DMS114 treated with DMSO at 0.1 percent for 48 hours (cell line): Measurements from ENCODE around the gene RAB5B.

ENCODE experiments used
- DNase-seq: peaks from one replicate; lab custom pipeline; 2025; ENCODE audit not compliant: unreplicated experiment; lab: John Stamatoyannopoulos, UW

The RAB5B gene

GRCh38 chr12:55973599-55974307, at the start of gene RAB5B:
Gene RAB5B, plus strand, starts transcription at chr12:55974078. Its CDS starts 12,883 bp downstream, at chr12:55986961.
- peak; percentile 100 for DNase-seq

DNA sequence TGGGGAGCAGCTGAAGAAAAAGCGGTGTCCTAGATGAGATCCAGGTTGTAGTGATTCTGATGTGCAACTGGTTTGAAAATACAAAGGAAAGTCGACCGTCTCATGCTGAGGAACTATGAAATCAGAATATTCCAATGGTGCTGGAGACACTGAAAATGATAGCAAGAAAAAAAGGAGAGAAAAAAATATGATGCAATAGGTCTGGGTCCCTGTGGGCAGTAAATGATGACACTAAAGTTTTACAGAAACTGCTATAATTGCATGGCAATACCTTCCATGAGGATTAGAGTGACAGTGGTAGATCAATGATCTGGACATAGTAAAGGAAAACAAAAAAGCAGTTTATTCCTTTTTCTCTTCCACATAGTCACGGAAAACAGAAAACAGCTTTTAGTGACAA, 48.5 kb upstream of the RAB5B start:
- DNase-seq, result no peak

DNA sequence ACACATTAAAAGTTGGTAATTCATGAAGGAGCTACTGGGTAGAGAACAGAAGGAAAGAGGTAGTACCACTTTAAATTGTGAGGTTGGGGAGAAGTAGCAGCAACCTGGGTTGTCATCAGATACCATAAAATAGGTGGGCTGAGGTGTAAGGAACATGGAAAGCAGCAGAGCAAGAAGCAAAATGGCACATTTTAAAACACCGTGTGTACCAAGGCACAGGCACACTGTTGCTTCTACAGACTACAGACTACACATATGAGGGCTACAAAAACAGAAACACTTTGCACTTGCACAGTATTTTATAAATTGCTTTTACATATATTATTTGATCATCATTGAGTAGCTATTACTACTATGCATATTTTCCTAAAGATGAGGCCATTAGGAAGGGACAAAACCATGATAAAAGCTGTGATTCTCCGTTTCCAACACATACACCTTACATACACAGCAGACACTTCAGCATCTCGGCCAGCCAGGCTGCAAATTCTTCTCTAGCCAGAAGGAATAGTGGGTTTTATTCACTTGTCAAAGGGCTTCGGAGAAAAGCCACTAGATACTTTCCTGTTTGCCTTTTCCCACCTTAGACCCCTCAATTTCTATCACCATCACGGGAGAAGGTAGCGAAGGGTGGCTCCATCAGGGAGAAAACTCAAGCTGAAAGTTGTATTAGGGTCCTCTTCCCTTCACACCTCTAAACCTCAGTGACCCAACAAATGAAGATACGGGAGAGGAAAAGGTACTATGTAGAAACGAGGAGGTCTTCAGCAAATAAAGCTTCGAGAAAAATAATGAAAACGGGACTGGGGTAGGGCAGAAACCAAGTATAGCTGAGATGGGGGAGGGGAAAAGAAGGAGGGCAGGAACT, 47.8 kb upstream of the RAB5B start:
- DNase-seq, result no peak

DNA sequence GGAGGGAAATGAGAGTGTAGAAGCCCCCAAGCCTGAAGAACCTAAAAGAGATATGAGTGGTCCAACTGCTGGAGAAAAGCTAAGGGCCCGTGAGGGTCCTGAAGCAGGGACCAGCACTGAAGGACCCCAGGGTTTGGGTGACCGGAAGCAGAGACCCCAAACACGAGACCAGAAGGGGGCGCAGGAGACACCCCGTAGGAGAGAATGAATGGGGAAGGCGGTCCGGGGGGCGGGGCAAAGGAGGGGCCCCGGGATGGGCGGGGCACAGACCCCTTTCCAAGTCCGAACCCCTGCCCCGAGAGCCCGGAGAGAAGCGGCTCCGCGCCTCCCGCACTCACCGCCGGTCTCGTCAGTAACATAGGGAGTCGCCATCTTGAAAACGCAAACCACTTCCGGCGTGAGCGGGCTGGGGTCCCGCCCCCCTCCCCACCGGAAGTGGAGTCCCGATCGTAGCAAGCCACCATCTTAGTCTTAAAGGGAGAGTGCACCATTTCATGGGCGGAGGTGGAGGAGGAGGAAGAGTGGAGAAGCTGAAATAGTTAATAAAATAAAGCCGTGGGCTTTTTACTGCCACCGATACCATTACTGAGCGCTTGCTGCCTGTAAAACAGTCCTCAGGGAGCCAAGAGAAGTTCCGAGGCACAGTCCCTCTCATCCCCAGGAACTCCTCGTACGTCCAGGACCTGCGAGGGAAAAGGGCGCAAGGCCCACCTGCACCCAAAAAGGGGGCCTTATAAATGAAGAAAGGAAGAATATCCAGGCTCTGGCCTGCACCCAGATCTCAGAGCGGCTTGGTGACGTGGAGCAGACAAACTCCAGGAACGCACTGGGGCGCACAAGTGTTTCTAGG, 46.9 kb upstream of the RAB5B start:
- DNase-seq, result peak; percentile 92

DNA sequence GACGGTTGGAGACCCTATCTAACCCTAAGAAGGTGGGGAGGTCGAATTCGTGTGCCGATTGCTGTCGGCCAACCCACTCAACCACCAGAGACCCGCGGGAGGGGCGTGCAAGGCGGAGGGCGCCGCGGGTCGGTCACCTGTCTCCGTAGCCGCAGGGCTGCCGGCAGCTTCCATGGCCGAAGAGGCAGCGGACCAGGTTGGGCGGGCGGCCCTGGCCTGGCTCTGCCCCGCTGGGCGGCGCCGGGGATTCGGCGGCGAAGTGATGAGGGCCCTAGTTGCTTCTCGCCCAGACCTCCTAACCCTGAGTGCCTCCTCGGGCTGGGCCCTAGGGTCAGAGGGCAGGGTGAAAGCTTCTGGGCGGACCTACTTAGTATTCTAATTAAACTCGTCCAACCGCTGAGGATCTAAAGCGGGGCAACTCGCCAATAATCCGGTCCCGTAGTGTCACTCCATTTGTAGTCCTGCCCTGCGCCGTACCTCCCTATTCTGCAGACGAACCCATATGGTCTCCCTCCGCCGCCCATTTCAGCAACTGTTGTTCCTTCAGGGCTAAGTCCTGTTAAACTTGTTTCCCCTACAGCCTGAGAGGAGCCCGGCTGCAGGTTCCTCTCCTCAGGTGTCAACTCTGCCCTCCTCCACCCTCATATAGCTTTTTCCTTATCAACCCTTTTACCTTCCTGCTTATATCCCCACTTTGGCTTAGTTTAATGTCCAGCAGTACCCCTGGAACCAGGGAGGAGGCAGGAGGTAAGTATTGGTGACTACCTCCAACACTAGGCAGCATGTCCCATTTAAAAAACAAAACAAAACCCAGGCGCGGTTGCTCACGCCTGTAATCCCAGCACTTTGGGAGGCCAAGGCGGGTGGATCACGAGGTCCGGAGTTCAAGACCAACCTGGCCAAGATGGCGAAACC, 46.0 kb upstream of the RAB5B start, which contains the start of gene PYM1:
PYM1 (minus strand) TSS at position 307 of the 915 bp plus-strand sequence; CDS start at position 174, 133 bp downstream.
- DNase-seq, result peak; percentile 38

- no peak for DNase-seq
Observed at GRCh38 chr12:55929306-55929791, 44.5 kb upstream of the RAB5B start.

DNA sequence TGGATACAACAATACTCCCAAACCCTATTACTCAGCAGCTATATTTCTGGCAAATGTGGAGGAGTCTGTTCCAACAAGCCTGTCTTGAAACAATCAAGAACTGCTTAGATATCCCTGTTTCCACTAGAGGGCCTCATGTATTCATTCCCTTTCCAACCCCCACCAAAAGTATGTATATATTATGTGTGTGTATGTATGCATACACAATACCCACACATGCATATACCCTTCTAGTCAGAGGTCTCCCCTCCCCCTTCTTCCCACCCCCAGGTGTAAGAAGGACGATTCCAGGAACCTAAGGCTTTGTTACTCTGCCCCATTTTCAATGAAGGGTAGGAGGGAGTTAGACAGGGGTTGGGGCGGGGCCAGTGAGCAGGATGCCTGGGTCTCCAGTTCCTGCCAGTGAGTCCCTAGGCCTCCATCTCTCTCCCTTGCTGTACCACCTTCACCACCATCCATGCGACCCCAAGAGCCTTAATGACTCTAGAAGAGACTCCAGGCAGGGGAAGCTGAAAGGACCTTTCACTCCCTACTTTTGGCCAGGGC, 43.0 kb upstream of the RAB5B start, which contains the start of gene DGKA:
DGKA (plus strand) TSS at position 392 of the 546 bp plus-strand sequence. CDS start 5,342 bp downstream, outside the sequence.
- DNase-seq, result peak; percentile 78

DNA sequence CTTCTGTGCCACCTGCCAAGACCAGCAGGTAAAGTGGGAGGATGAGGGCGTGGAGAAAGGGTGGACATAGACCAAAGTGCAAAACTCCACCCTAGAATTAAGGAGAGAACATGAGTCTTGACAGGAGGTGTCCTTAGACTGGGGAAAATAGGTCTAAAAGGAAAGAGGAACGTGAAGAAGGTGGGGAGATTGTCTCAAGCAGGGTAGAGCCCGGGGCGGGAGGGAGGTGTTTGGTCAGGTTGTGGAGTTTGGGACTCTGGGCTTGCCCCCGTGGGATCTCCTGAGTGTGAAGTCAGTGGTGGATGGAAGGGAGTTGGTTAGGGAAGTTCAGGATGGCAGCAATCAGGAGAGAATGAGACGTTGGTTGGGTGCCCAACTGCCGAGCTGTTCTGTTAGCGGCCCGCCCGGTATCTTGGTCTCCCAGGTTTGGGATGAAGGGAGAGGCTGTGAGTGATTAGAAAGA, 42.5 kb upstream of the RAB5B start:
- no peak for DNase-seq

DNA sequence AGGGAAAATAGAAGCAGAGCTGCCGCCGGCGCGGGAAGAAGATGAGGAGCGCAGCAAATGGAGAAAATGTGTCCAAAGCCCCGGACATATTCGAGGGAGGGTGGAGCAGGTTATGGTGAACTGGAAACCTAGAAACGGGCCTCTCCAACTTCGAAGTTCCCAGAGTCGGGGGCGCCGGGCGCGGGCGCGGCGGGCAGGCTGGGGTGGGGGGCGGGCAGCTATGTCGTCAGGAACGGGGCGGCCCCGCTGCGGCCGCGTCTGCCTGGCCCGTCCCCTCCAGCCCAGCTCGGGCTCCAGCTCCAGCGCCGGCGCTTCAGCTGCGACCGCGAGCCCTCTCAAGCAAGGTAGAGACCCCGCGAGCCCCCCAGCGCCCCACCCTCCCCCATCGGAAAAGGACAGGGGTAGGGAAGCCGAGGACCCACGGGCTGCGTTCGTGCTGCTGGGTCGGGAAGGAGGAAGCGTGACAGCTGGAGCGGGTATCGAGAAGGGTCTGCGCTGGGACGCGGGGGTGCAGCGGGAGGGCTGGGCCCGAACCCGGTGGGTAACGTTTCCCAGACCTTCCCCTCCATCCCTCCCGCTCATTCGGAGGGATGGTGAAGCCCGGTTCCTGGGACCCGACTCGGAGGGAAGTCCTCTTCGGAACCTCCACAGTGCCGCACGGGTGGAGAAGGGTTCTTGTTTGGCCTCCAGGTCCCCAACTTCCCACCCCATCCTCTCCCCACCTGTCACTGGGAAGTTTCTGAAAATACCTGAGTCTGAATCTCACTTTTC, 41.9 kb upstream of the RAB5B start:
- no peak for DNase-seq

- DNase-seq, result no peak
Observed at GRCh38 chr12:55932551-55932910, 41.3 kb upstream of the RAB5B start.

GRCh38 chr12:55933169-55933798, 40.6 kb upstream of the RAB5B start:
- no peak for DNase-seq

DNA sequence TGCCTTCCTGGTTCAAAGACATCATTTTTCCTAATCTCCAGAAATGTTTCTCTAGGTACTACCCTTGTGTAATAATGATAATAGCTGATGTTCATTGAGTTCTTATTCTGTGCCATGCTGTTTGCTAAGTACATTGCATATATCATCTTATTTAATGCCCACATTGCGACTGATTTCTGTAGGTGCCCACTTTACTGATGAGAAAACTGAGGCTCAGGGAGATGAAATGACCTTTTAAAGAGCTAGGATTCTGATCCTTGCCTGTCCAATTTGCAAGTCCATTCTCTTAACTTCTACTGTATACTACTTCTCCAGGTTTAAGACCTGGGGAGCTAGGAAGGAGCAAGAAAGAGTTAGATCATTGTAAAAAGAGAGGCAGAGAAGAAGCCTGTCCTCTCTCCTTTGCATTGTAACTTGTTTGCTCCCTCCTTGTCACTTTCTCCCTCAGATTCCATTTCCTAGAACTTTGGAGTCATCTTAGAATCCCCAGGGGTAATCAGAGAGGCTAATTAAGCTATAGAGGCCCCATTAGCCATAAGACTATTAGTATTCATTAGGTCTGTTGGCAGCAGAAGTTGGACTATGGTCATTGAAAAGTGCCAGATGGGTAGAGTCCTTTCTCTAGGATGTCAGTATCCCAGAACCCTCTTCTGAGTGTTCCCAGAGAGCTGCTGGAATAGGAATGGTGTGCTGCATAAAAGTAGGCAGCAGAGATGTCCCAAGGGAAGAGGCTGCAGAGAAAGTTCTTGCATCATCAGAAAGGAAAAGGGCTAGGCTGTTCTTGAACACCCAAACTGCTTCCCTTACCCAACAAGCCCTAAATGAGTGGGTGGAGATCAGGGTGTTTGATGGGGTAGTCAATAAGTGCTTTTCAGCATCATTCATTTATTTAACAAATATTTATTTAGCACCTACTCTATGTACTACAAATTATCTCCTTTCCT, 39.8 kb upstream of the RAB5B start:
- no peak for DNase-seq

- no peak for DNase-seq
Observed at GRCh38 chr12:55934773-55935172, 39.1 kb upstream of the RAB5B start.

- no peak for DNase-seq
Observed at GRCh38 chr12:55935738-55936151, 38.1 kb upstream of the RAB5B start.

DNA sequence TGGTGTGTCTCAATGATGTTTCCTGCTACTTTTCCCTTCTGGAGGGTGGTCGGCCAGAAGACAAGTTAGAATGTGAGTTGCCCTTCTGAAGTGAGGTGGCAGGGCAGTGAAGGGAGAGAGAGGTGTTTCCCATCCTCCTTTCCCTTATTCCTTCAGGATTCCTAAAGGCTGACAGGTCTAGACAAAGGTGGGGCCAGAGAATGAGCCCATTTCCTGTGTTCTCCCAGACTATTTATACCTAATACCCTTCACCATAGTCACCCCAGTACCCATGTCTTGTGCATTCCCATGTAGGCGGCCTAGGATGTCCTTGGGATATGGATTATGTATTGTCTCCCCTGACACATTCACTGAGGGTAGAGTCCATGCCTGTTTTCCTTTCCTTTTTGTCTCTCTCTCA, 35.9 kb upstream of the RAB5B start:
- DNase-seq, result no peak

GRCh38 chr12:55938826-55939501, 34.9 kb upstream of the RAB5B start:
- no peak for DNase-seq
